ENCODE measurements around the gene CKB.

GRCh38 chr14:103533999-103534575, 11.5 kb upstream of the CKB start:
- TF ChIP-seq GATA3 (IDR thresholded peaks at IDR 0.05; ENCODE audit: low read depth, low read length), result no peak
- no peak for TF ChIP-seq GATA2 (IDR thresholded peaks at IDR 0.05; ENCODE audit: low read depth, low read length)
